PC-3 (cell line): ENCODE data around the gene UBE2B.

ENCODE experiments used
- EZH2 ChIP-seq: fragments of 300-600 bp; sonication (generic); IDR thresholded peaks from one replicate; pipeline ENCODE4 v1.6.1; 2017; ENCODE audit warnings: antibody characterized with exemption, mild to moderate bottlenecking, low read length; ENCODE audit not compliant: unreplicated experiment
- TF ChIP-seq, protein P1 (sequence below): fragments of 300-600 bp; sonication (generic); conservative IDR thresholded peaks from 2 replicates; pipeline ENCODE4 v1.5.1; 2017; ENCODE audit warnings: antibody characterized with exemption, low read depth, mild to moderate bottlenecking, low read length

DNA sequence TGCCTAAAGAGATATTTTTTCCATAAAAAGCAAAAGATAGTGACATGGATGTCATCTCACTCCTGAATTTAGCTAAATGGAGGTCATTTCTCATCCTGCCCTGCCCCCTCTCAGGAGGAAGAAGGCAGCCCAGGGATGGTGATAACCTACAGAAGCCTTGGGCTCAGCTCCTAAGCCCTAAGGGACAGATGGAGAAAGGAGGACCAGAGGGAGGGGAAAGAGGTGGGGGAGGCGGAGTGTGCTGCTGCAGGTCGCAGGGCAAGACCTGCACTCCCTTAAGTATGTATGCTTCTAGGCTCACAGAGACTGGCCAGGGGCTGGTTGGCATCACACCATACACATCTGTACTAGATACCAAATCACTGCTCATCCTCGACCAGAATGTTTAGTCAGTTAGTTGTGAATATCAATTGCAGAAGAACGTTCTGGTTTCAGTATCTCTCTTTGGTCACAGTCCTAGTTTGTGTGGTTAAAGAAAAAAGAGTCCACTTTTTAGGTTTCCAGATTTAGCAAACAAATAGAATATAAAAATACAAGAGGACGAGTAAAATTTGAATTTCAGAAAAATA lies 58.7 kb downstream of the UBE2B start:
- TF ChIP-seq, protein P1, sequence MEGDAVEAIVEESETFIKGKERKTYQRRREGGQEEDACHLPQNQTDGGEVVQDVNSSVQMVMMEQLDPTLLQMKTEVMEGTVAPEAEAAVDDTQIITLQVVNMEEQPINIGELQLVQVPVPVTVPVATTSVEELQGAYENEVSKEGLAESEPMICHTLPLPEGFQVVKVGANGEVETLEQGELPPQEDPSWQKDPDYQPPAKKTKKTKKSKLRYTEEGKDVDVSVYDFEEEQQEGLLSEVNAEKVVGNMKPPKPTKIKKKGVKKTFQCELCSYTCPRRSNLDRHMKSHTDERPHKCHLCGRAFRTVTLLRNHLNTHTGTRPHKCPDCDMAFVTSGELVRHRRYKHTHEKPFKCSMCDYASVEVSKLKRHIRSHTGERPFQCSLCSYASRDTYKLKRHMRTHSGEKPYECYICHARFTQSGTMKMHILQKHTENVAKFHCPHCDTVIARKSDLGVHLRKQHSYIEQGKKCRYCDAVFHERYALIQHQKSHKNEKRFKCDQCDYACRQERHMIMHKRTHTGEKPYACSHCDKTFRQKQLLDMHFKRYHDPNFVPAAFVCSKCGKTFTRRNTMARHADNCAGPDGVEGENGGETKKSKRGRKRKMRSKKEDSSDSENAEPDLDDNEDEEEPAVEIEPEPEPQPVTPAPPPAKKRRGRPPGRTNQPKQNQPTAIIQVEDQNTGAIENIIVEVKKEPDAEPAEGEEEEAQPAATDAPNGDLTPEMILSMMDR, result no peak
- TF ChIP-seq EZH2, result no peak
